HG03025 (cell line): ENCODE data around the gene DAGLB.

ENCODE experiments used
- ATAC-seq: cut with Tn5 transposase; IDR thresholded peaks from one replicate; pipeline ENCODE4 v1.9.1; 2021; ENCODE audit warnings: mild to moderate bottlenecking, moderate library complexity; ENCODE audit not compliant: unreplicated experiment, low FRiP score

Gene DAGLB

GRCh38 chr7:6433784-6434615 is 13.8 kb downstream of the DAGLB start:
- no peak for ATAC-seq

- no peak for ATAC-seq
Measured at GRCh38 chr7:6432781-6433180, 15.0 kb downstream of the DAGLB start.

GRCh38 chr7:6430974-6431373 is 16.8 kb downstream of the DAGLB start:
- ATAC-seq: no peak

- no peak for ATAC-seq
Measured at GRCh38 chr7:6430271-6430940, 17.3 kb downstream of the DAGLB start.

GRCh38 chr7:6425948-6426347 is 21.8 kb downstream of the DAGLB start:
- no peak for ATAC-seq

- ATAC-seq: no peak
Measured at GRCh38 chr7:6423942-6424701, 23.6 kb downstream of the DAGLB start.

GRCh38 chr7:6422926-6423632 is 24.7 kb downstream of the DAGLB start:
- no peak for ATAC-seq

- ATAC-seq: no peak
Measured at GRCh38 chr7:6422095-6422494, 25.7 kb downstream of the DAGLB start.

GRCh38 chr7:6420680-6421079 is 27.1 kb downstream of the DAGLB start:
- ATAC-seq: no peak

GRCh38 chr7:6419310-6419773 is 28.4 kb downstream of the DAGLB start:
- ATAC-seq: no peak

GRCh38 chr7:6417408-6417807 is 30.3 kb downstream of the DAGLB start:
- ATAC-seq: no peak

GRCh38 chr7:6416516-6417145 is 31.1 kb downstream of the DAGLB start:
- ATAC-seq: no peak

GRCh38 chr7:6413637-6414036 is 34.1 kb downstream of the DAGLB start:
- ATAC-seq: no peak

- ATAC-seq: no peak
Measured at GRCh38 chr7:6409944-6410693, 37.6 kb downstream of the DAGLB start.

- no peak for ATAC-seq
Measured at GRCh38 chr7:6409091-6409490, 38.7 kb downstream of the DAGLB start.

- no peak for ATAC-seq
Measured at GRCh38 chr7:6407434-6407833, 40.3 kb downstream of the DAGLB start.

GRCh38 chr7:6406121-6406520 is 41.6 kb downstream of the DAGLB start:
- no peak for ATAC-seq

- ATAC-seq: no peak
Measured at GRCh38 chr7:6403907-6404306, 43.8 kb downstream of the DAGLB start.

- ATAC-seq: no peak
Measured at GRCh38 chr7:6402741-6403140, 45.0 kb downstream of the DAGLB start.
